Effector CD4-positive, alpha-beta T cell (primary cell): ENCODE measurements around the gene SYT9.

Experiments
- DNase-seq: peaks from one replicate; pipeline ENCODE4 v3.0.0-alpha.2; 2020

SYT9 gene

DNA sequence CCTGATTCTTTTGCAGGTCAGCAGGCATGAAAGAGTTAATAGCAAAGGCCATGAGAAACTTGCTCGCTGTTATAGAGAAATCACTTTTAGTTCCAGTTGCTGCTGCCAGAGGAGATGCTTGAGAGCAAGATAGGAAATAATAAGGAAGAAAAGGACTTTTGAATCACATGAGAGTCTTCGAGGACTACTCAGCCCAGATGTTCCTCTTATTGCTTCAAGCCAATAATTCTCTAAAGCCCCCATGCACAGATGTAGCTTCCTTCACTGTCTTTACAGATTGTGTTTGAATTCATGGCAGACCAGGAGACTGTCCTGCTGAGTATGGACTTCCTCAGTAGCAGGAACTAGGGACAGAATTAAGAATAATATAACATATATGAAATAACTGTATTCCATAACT lies 183.5 kb downstream of the SYT9 start:
- no peak for DNase-seq

DNA sequence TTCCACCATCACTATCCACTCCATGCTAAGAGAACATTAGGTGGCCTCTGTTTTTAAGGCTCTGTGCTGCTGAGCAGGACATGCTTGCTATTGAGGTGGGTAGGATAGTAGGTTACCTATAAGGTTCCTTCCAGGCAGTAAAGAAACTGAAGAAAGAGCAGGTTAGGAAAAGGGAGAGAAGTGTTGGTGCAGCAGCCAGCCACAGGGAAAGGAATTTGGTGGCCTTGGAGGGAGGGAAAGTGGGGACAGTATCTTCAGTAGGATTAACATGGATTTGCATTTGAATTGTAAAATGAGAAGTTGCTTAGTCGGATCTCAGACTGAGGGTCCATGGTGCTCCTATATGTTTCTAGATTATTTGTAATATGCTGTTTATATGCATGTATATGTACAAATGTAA lies 184.4 kb downstream of the SYT9 start:
- DNase-seq: no peak

DNA sequence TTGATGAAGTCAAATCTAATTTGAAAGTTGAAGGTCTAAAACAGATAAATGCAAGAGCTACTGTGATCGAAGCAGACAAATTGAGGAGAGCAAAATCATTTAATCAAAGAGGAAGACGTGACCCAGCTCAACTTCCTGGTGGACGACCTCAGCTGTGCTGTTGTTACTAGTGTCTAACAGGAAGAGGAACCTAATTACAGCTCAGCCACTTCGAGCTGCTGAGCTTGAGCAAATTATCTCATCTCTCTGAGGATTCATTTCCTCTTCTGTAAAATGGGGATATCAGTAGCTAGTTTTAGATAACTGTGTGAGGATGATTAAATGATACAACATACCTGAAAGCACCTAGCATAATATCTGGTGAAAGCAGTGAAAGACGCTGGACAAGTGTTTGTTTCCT lies 185.0 kb downstream of the SYT9 start:
- DNase-seq: no peak

DNA sequence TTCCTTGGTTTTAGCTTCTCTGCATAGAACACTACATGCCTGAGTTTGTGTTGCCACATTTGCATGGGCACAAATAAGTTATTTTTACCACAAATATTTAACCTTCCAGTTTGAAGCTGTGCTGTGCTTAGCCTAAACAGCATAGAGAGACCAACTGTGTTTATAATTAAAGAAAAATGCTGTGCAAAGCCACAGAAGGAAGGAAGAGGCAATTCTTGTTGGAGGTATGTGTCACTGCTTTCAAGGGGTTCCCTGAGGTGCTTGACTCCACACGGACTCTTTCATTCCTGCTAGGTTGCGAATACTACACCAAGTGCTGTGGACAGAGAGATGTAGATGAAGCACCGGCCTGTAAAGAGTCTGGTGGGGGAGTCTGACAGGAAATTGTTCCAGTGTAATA lies 186.0 kb downstream of the SYT9 start:
- no peak for DNase-seq

DNA sequence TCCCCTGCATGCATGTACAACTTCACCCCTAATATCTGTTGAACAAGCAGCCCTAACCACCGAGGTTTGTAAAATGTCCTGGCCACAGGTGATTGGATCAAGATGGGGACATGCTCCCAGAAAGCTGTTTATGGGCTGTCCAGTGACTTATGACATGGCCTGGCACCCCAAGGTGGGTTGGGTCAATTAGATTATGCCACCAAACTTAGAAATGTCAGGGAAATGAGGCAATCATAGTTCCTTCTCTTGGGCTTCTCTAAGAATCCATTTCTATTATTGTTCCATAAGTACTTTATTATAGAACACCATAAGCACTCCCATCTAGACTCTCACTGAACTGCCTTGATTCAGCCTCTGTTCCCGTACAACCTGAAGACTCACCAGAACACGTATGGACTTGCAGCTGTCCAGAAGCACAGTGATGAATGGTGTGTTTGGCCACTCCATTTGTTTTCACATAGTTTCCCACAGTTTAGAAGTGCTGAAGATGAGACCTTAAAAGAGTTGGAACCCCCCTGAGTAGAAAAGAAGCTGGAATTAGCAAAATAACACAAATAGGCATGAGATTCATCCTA lies 188.1 kb downstream of the SYT9 start:
- no peak for DNase-seq

DNA sequence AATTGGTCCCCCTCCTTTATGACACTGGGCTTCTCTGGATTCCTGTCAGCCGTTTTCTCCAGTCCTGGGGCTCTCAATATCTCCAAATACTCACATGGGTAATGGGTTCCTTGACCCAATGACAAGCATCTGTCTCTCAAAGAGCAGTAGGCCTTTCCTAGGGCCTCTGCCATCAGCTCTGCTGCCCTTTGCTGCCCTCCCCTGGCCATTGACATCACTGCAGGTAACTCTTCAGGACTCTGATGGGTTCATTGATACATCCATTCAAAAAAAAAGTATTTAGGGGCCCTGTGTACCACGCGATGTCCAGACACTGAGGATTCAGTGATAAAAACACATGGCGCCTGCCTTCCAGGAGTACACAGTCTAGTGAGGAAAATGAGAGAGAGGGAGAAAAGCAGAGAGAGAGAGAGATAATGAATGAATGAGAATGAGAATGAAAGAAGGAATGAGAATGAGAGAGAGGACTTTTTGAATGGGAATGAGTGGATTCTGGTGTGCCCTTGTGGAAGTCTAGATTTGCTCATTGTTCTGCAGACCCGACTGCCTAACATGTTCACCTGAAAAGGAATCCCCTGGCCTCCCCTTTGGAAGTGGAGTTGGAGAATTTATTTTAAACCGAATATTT lies 191.0 kb downstream of the SYT9 start:
- DNase-seq: peak; percentile 58

DNA sequence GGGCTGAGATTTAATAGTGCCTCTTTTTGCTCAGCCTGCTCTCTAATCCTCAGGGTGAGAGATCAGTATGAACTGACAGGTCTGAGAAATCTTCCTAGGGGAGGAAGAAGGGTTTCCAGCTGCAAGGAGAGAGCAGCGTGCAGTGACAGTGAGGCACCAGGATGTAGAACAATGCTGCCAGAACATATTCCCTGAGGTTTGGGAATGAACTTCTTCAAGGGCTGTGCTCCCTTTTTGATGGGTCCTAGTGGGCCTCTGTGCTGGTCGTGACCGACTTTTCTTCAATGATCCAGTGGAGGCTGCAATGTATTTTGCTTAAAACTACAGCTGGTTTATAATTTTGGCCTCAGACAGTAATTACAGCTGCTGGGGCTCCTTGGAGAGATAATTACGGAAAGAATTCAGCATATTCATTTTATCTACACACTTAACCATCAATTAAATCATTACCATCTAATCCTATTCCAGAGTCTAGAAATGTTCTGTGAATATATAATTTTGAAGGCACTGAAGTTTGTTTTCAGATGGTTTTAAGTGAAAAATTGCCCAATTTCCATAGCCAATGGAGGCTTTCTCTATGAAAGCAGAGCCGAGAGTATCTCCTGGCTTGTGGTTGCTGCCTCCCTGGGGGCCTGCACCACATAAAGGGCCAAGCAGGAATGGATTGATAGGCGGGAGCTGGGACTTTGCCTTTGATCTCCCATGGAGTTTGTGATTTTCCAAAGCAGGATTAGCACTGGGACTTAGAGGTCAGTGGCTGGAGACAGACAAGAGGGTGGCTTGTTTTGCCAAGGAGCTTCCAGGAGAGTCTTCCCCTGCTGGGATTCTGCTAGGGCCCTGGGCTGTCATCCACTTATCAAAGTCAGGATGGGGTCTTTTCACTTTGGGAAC lies 192.6 kb downstream of the SYT9 start:
- no peak for DNase-seq

DNA sequence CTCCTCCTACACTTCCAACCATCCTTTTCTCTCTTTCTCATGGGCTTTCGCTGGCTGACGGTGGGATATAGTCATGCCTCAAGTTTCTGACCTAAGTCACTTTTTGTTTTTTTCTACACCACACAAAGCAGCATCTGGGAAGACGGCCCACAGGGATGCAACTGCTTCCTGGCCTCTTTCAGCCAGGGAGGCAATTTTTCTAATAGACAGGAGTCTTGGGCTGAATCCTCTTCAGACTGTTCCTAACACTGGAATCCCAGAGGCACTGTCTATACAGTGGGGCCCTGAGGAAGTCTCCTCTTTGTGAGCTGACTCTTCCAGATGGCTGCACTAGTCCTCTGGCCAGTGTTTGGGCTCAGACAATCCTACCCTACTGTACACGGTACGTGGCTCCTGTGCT lies 193.9 kb downstream of the SYT9 start:
- no peak for DNase-seq

DNA sequence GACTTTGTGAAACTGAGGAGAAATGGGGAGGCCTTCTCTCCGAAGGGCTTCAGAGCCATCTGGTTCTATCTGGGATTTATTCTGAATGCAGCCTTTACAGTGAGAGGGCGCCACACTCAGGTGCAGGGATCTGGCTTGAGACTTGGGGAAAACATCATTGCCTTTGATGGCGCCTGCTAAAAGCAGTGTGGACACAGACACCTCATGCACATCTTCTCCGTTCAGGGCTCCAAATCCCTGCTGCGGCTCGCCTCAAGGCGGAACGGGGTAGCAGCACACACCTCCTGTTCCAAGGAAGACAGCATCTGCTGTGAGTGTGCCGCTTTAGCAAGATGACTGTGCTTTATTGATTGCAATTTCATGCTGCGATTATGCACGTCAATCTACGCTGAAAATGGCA lies 196.5 kb downstream of the SYT9 start:
- no peak for DNase-seq

DNA sequence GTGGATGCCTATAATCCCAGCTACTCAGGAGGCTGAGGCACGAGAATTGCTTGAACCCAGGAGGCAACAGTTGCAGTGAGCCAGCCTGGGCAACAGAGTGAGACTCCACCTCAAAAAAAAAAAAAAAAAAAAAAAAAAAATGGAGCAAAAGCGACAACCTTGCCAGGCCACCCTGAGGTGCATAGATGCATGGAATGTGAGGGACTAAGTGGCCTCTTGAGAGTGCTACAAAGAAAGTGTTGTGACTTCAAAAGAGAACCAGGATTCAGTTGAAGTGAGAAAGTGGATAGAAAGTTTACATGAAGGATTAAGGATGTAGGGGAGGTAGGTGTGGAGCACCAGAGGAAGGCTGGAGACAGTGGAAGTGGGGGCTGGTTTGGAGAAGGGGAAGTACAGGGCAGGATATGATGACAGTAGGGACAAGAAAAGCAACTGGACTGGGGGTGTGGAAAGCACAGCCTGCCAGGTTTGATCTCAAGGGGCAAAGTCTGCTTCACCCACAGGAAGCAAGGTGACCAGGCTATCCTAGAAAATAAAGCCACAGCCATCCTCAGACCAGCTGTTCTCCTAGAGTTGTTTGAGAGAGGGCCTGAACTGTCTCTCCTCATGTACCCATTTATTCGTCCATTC lies 197.6 kb downstream of the SYT9 start:
- no peak for DNase-seq

DNA sequence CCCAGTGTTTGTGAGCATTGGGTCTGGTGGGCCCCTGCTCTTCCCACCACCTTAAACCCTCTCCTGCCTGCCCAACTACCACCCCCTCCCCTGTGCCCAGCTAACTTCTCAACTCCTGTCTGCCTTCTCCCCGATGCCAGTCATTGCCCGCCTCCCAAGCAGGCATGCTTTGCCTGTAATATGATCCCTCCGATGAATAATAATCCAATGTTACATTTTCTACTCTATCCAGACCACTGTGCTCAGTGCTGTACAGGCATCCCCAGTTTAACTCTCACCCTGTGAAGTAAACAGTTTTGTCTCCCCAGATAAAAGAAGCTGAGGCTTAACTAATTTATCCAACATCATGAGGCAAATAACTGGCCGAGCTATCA lies 198.1 kb downstream of the SYT9 start:
- DNase-seq: no peak

DNA sequence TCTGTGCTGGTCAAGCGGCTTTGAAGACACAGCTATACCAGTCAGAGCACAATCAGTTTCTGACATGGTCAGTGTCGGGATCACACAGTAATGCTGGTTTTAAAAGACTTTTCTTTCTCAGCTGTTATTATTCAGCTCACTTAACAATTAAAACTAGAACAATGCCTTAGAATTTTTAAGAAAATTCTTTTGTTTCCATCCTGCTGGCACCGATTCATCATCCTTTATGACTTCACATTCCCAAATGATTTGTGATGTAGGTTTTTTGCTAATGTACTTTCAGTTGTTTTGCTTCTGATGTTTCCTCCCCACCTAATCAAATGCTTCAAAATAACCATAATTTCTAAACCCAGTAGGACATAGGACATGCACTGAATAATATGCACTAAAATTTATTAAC lies 199.1 kb downstream of the SYT9 start:
- no peak for DNase-seq

DNA sequence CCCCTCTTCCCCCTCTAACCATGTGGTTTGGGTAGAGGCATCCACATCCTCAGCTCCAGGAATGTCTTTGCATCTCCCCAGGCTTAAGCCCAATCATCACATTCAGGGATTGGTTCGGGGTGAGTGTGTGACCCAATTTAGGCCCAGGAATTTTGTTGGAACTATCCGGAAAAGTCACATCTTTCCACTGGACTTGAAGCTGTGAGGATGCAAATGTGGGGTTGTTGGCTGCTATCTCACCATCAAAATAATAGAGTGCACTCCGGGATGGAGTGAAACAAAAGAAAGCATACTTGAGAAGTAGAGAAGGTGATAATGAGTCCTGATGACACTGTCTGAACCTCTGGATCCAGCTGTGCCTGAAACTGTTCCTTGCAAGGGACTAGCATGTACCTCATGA lies 199.8 kb downstream of the SYT9 start:
- no peak for DNase-seq

DNA sequence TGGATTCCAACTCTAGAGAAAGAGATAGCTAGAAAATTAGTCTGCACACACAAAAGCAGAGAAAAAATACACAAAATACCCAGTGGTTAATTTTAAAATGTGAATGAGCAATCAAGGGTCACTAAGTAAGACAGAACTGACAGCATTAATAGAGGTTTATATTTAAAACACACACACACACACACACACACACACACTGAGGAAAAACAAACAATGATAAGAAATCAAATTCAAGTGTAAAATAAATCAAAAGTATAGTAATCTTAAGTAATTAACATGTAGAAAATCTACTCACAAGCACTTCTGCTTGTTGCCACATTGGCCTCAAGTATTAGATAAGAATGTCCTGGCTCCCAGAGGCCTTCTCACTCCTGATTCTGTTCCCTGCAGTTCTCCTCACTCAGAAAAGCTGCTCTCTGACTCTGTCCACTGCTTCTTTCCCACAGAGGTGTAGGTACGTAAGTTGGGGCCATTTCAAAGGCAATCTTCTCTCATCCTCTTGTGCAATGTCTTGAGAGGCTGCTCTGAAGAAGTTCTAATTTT lies 200.3 kb downstream of the SYT9 start:
- DNase-seq: no peak

DNA sequence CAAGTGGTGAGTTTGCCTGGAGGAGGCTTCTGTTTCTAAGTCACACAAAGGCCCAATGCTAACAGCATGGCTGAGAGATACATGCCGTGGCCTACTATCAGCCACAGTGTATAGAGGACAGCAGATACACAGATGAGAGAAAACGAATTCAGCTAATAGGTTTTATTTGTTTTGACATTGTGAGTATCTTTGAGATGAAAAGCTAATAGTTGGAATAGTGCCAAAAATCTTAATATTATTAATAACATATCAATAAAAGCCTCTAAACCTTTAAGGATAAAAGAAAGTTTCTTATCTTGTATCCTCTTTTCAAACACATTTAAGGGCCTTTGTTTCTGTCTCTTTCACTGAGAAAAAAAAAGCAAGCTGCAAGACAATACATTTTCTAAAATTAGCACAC lies 203.2 kb downstream of the SYT9 start:
- no peak for DNase-seq

DNA sequence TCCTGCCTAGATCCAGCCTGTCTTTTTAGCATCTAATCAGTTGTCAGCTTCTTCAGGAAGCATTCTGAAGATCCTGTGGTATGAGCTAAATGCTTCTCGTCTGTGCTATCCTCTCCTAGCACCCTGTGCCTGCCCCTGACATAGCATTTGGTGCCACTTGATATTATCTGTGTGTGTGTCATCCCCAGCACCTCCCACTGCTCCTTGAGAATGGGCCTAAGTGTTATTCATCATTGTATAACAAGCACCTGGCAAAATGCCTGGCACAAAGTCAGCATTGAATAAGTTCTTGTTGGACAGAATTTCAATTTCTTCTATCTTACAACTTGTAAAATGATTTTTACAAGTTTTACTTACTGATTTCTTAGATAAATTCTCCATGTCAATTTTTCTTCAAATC lies 205.5 kb downstream of the SYT9 start:
- DNase-seq: no peak

DNA sequence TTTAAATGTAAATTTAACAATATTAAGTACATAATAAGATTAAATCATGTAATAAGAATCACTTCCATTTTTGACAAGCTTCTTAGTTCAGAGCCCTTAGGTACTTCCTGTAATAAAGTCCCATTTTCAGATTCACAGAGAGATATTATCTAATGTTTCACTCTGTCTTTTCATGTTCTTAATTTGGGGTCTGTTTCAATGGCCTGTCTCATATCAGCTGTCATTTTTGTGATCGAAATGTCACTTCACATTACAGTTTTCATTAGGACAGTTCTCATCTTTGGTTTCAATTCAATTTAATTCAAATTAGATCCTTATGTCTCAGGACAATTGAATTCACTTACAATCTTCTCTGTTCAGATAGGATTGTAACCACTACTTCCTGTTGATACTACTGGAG lies 211.0 kb downstream of the SYT9 start:
- DNase-seq: no peak

DNA sequence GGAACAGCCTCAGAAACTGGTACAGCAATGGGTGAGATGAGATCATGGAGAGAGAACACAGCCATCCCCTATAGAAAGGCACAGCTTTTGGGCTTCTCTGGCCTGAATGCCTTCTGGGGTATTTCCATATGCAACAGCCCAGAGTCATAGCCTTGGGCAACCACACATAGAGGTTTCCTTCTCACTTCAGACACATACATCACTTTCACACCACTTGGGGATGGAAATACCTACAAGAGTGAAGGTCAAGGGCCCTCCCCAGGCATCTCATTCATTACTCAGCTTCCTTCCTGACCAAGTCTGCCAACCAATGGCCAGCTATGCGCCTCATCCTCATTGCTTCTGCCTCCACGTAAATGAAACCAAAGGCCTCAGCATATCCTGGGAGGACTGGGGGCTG lies 215.9 kb downstream of the SYT9 start:
- no peak for DNase-seq

DNA sequence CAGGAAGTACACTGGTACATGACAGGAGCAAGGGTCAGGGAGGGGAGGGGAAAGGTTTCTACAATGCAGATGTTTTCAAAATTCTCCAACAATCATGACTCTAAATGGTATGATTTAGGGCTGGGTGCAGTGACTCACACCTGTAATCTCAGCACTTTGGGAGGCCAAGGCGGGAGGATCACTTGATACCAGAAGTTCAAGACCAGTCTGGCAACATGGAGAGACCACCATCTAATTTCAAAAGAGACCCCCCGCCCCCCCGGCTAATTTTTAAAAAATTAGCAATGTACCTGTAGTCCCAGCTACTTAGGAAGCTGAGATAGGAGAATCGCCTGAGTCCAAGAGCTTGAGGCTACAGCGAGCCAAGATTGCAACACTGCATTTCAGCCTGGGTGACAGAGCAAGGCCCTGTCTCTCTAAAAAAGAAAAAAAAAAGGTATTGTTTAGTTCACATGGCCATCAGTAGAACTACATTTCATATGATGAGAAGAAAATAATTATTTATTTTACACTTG lies 217.7 kb downstream of the SYT9 start:
- DNase-seq: no peak

DNA sequence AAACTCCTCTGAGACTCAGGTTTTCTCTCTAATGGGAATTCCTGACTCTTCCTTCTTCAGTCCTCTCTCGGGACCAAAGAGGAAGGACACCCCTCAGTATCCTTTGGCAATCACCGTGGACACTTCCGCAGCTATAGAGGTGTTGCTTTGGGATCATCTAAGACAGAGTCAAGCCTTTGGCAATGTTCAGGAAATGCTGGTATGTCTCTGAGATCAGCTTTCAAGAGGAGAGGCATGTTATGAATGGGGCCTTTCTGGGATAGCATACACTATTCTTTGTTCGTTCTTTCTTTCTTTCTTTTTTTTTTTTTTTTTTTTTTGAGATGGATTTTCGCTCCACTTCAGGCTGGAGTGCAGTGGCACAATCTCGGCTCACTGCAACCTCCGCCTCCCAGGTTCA lies 219.4 kb downstream of the SYT9 start:
- no peak for DNase-seq

DNA sequence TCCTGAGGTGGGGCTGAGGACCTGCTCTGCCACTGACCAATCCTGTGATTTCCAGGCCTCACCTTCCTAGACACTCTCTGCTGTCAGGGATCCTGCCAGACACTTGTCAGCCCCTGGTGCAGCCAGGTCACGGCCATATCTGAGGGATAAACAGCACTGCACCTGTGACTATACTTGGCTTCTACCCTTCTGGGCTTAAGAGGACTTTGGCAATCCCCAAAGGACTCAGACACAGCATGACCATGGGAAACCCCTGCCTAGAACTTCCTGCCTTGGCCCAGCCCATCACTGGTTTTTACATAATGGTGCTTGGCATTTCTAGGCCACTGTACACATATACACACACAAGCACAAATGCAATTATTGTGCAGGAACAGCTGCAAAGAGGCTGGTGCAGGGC lies 222.0 kb downstream of the SYT9 start:
- no peak for DNase-seq

DNA sequence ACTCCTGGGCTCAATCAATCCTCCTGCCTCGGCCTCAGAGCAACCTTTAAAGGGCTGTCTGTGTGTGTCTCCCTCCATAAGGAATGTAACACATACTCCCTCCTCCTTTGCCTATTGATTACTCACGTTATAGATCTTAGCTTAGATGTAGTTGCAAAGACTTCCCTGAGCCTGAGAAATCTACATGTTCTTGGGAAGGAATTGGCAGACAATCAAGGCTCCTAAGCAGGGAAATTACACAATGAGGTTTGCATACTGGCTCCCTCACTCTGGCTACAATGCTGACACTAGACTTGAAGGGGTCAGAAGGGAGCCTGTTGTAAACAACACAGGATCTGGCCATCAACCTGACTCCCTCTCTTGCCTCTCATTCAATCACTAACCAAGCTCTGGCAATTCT lies 228.4 kb downstream of the SYT9 start:
- no peak for DNase-seq

DNA sequence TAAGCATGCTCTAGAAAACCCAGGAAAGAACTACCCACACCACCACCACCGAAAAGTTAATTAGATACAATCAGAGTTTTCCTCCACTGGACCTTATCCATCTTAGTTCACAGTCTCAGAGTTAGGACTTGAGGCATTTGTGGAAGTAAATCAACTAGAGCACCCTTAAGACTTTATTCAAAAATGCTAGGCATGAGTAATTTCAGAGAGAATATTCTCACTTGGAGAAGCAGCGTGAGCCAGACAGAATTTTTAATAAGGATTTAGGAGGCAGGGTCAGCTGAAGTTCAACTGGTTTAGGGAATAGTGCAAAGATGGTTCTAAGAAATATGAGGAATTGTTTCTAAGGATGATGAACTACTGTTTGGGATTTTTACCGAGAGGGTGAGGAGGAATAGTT lies 232.4 kb downstream of the SYT9 start:
- DNase-seq: no peak
